GM18867 (cell line): Measurements from ENCODE around the gene SNRNP35.
"Not testable (repeated sequence)": the region's sequence is repeated elsewhere in the genome, so short reads cannot be mapped to it uniquely, and the experiment has no call there.

Experiments used
- ATAC-seq: cut with Tn5 transposase; IDR thresholded peaks from one replicate; pipeline ENCODE4 v1.9.1; 2021; ENCODE audit warnings: mild to moderate bottlenecking, moderate library complexity; ENCODE audit not compliant: unreplicated experiment

Gene SNRNP35

DNA sequence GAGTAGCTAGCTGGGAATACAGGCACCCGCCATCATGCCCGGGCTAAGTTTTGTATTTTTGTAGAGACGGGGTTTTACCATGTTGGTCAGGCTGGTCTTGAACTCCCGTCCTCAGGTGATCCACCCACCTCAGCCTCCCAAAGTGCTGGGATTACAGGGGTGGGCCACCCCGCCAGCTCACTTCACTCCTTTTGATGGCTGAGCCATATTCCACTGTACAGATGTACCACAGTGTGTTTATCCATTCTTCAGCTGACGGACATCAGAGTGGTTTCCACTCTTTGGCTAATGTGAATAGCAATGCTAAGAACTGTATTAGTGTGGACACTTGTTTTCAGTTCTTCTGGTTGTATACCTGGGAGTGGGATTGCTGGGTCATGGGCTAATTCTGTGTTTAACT, 29.5 kb downstream of the SNRNP35 start:
- ATAC-seq, result no peak

- ATAC-seq, result no peak
Measured at GRCh38 chr12:123488539-123489230, 30.7 kb downstream of the SNRNP35 start.

DNA sequence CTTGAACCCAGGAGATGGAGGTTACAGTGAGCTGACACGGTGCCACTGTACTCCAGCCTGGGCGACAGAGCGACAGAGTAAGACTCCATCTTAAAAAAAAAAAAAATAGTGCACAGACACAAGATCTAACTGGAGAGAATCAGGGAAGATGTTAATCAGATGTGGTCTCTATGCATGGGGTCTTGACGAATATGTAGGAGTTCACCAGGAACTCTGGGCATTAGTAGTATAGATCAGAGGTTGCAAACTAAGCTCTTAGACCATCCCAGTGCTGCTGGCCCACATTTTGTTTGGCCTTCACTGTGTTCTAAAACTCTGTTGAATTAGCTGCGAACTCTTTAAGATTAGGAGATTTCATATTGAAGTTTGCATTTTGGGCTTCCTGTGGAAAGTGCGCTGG, 31.6 kb downstream of the SNRNP35 start:
- no peak for ATAC-seq

- no peak for ATAC-seq
Measured at GRCh38 chr12:123490089-123490488, 32.1 kb downstream of the SNRNP35 start.

DNA sequence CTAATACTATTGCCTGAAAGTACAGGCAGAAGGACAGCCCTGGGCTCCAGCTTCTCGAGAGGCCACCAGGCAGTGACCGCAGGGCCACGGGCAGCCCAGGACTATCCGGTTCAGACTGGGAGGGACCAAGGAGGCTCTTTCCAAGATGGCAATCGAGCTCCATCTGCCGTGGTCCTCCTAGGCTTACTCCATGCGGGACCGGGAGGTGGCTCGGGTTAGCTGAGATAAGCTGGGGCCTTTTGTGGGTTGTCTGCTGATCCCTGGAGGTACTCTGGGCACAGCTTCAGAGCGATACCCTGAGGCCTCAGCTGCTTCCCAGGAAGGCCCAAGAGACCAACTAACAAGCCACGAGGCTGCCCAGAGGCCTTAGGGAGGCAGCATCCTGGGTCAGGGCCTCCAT, 33.1 kb downstream of the SNRNP35 start:
- ATAC-seq, result no peak

GRCh38 chr12:123491481-123491880, 33.5 kb downstream of the SNRNP35 start:
- ATAC-seq, result no peak

- not testable (repeated sequence) for ATAC-seq
Measured at GRCh38 chr12:123492339-123493039, 34.5 kb downstream of the SNRNP35 start.

GRCh38 chr12:123494124-123494851, 36.3 kb downstream of the SNRNP35 start:
- no peak for ATAC-seq

- ATAC-seq, result no peak
Measured at GRCh38 chr12:123497065-123497464, 39.1 kb downstream of the SNRNP35 start.

DNA sequence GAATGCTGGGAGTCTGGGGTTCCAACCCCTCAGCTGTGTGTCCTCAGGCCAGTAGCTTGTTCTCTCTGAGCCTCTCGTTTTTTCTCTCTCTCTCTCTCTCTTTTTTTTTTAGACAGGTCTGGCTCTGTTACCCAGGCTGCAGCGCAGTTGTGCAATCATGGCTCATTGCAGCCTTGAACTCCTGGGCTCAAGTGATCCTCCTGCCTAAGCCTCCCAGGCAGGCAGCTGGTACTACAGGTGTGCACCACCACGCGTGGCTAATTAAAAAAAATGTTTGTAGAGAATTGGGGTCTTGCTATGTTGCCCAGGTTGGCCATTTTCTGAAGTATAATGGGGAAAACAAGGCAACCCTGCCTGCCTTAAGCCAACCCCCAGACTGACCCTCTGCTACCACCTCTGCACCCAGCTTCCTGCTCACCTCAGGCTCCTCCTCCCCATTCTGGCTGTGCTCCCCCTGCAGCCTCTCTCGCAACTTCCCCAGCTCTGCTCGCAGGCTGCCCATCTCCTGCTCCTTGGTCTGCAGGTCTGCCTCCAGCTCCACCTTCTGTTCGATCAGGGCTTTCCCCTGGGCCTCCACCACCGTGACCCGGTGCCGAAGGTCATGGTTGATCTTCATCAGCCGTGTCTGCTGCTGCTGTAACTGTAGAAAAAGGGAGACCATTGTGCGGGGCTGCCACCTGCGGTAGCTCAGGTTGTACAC, 40.3 kb downstream of the SNRNP35 start:
- ATAC-seq, result no peak

GRCh38 chr12:123499332-123499731, 41.4 kb downstream of the SNRNP35 start:
- ATAC-seq, result no peak

- no peak for ATAC-seq
Measured at GRCh38 chr12:123502163-123502704, 44.3 kb downstream of the SNRNP35 start.

GRCh38 chr12:123506059-123506842, 48.3 kb downstream of the SNRNP35 start:
- ATAC-seq, result no peak

GRCh38 chr12:123506843-123507236, 48.9 kb downstream of the SNRNP35 start:
- no peak for ATAC-seq

DNA sequence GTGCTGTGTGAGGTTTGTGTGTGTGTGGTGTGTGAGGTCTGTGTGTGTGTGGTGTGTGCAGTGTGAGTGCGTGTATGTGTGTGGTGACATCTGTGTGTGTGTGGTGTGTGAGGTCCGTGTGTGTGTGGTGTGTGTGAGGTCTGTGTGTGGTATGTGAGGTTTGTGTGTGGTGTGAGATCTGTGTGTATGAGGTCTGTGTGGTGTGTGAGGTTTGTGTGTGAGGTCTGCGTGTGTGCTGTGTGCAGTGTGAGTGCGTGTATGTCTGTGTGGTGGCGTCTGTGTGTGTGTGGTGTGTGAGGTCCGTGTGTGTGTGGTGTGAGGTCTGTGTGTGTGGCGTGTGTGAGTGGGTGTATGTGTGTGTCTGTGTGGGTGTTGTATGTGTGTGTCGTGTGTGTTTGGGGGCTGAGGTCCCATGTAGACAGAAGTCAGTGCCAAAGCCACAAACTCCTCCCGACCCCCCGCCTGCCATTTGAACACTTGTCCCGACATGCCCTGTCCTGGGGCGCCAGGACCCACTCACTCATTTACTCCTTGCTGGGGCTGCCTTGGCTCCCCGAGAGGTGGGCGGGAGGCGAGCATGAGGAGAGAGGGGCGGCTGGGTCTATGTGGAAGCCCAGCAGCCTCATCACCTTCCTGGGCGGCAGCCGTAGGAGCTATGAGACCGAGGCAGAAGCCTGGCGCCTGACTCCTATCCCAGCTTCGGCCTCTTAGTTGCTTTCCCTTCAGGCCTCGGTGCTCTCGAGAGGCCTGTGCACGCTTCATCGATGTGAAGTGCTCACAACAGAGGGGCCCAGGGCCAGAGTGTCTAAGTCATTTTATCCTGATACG, 55.1 kb downstream of the SNRNP35 start:
- ATAC-seq, result no peak

GRCh38 chr12:123513805-123514204, 55.9 kb downstream of the SNRNP35 start:
- ATAC-seq, result no peak

DNA sequence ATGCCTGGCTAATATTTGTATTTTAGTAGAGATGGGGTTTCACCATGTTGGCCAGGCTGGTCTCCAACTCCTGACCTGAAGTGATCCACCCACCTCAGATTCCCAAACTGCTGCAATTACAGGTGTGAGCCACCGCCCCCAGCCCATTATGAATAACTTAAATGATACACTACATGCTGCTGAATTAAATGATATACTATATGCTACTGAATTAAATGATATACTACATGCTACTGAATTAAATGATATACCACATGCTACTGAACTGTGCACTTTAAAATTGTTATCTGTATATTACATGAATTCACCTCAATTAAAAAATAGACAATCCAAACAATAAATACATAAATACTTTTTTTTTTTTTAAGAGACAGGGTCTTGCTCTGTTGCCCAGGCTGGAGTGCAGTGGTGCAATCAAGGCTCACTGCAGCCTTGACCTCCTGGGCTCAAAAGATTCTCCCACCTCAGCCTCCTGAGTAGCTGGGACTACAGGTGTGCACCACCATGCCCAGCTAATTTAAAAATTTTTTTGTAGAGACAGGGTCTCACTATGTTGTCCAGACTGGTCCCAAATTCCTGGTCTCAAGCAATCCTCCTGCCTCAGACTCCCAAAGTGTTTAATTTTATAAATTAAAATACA, 56.8 kb downstream of the SNRNP35 start:
- ATAC-seq, result not testable (repeated sequence)

GRCh38 chr12:123516216-123516780, 58.4 kb downstream of the SNRNP35 start:
- ATAC-seq, result no peak
